Stimulated activated CD4-positive, alpha-beta T cell treated with anti-CD3 and anti-CD28 coated beads, Interleukin-1b, Interleukin-23, amount 100 ng/mL, for 4 hours (primary cell): ENCODE measurements around the gene TESK1.

Experiments used
- DNase-seq, 2 donors: peaks; one replicate each; pipeline ENCODE4 v3.0.0-alpha.2; 2020; ENCODE audit warnings: low read depth in 2 of 2

The TESK1 gene

DNA sequence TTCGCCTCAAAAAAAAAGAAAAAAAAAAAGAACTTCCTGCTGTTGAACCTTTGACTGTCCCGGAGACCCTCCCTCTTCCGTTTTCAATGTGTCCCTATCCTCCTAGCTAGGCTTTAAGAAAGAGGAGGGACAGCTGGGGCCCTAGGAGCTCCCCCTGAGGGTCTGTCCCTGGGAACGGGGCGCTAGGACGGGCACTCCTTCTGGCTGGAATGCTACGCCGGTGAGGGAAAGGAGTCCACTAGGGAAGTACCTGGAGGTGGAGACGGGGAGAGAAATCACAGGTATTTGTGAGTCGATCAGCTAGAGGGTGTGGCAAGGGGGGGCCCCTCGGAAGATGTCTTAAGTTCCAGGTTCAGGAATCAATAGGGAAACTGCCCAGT, 41.1 kb downstream of the TESK1 start:
- DNase-seq = no peak

DNA sequence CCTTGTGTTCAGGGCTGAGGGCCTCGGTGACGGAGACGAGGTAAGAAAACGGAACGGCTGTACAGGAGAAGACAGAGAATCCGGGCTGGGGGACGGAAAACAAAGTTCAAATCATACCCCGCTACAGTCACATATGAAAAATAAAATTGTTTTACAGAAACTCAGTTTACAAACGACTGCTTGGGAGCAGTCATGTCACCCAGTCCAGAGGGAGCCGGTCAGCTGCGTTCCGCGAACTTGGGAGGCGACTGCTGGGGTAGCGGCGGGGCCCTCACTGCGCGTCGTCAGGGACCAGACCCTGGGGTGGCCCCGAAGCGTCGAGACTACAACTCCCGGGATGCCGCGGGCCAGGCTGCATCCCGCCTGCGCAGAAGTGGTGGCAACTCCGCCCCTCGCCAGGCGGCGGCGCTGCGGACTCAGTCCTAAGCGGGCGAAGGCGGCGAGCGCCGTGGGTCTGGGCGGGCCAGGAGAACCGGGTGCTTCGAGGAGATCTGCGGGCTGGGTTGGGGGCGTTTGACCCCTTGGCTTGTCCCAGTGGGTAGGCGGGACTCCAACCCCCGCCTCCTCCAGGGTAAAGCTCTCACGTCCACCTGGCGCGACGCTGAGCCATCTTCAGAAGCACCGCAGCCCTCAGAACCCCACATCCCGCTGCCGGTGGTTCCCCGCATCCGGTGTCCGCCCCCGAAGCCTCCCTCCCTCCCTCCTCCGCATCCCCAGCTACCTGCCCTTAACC, 41.6 kb downstream of the TESK1 start:
- DNase-seq = peak; percentile 86 to 89

DNA sequence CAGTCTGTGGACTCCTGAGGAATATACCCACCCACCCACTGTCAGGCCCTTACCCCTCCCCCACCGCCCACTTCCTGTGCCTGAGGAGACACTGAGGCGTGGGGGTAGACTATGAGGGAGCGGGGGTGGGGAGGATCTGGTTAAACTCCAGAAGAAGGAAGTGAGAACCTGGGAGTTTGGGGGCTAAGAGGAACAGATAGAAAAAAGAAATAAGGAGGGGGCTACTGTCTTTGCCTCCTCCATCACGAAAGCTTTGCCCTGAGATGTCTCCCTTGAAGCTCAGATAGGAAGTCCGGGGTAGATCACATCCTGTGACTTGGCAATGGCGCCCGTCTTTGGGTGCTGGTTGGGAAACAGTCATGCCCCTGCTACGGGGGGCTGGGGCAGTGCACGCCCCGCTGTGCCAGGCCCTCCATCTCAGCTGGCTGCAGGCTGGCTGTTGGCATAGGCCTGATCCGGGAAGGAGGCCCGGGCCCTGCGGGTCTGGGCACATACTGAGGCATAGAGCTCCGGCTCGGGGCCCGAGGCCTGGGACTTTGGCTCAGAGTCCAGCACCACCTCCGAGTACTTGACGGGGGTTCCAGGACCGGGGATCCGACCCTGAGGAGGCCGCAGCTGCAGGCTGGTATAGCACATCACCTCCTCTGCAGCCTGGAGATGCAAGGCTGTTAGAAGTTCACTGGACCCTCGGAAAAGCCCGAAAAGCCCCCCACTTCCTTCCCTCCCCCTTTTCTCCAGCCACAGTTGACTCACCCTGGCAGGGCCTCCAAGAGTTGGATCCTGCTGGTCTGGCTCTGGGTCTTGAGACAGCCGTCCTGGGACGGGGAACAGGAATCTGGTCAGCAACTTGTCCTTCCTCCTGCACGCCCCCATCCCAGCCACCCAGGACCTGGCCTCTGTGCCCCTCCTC, 44.6 kb downstream of the TESK1 start:
- peak in 1 of 2 donors; percentile 40 for DNase-seq

DNA sequence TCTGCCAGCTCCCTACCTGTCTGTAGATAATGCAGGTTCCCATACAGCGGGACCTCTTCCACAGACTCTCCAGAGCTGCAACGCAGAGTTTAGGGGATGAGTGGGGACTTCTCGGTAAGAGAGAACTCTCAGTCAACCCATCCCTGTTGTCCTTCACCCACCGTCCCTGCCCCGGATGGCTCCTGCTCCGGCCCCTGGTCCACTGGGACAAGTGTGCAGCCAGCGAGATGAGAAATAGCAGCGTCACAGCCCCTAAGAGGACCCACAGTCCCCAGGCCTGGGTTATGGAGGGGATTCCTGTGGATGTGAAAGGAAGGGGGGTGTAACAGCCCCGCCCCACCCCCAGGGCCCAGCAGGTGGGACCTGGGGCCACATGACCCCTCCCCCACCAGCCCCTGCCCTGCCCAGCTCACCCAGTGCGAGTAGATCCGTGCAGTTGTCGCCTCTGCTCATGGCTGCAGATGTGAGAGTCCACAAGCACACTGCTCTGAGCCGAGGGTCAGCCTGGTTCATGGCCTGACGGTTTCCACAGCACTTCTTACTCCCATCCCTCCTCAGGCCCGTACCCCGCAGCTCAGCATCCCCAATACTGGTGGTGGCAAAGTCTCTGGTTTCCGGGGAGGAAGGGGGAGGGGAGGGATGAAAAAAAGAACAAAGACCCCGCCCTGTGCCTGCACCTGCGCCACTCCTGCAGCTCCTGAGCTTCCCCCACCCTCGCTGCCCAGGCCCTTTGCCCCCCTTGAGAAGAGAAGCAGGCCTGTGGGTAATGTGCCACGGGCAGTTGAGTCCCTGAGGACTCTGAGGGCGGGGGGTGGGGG, 45.5 kb downstream of the TESK1 start, which contains the start of gene SIT1:
TSS of gene SIT1 (minus strand) at position 591 of the 818 bp plus-strand sequence. CDS start at position 513, 78 bp downstream.
- DNase-seq = no peak

DNA sequence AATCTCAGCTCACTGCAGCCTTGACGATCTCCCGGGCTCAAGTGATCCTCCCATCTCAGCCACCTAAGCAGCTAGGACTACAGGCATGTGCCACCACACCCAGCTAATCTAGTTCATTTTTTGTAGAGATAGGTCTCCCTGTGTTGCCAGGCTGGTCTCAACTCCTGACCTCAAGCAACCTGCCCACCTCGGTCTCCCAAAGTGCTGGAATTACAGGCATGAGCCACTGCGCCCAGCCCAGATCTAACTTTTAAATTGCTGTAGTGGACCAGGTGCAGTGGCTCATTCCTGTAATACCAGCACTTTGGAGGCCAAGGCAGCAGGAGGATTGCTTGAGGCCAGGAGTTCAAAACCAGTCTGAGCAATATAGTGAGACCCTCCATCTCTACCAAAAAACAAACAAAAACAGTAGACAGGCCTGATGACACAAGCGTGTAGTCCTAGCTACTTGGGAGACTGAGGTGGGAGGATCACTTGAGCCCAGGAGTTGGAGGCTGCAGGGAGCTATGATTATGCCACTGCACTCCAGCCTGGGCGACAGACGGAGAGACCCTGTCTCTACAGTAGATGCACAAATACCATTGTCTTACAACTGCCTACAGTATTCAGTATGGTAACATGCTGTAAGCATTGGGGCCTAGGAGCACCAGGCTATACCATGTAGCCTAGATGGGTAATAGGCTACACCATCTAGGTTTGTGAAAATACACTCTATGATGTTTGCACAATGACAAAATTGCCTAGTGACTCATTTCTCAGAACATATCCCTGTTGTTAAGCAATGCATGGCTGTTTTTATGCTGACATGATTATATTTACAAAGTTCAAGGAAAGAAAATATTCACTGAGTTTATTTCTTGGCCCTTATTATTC, 47.1 kb downstream of the TESK1 start:
- no peak for DNase-seq

DNA sequence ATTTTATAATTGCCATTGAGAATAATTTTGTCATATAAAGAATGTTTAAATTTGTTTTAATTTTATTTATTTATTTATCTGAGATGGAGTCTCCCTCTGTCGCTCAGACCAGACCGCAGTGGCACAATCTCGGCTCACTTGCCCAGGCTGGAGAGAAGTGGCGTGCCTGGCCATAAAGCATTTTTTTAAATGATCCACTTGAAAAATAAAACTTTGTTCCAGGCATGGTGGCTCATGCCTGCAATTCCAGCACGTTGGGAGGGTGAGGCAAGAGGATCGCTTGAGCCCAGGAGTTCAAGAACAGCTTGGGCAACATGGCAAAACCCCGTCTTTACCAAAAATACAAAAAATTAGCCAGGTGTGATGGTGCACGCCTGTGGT, 47.8 kb downstream of the TESK1 start:
- DNase-seq = no peak

DNA sequence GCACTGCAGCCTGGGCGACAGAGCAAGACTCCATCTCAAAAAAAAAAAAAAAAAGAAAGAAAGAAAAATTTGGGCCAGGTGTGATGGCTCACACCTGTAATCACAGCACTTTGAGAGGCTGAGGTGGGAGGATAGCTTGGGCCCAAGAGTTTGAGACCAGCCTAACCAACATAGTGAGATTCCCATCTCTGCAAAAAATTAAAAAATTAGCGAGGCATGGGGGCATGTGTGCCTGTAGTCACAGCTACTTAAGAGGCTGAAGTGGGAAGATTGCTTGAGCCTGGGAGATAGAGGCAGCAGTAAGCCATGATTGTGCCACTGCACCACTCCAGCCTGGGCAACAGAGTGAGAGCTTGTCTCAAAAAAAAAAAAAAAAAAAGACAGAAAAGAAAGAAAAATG, 48.5 kb downstream of the TESK1 start:
- DNase-seq = no peak

DNA sequence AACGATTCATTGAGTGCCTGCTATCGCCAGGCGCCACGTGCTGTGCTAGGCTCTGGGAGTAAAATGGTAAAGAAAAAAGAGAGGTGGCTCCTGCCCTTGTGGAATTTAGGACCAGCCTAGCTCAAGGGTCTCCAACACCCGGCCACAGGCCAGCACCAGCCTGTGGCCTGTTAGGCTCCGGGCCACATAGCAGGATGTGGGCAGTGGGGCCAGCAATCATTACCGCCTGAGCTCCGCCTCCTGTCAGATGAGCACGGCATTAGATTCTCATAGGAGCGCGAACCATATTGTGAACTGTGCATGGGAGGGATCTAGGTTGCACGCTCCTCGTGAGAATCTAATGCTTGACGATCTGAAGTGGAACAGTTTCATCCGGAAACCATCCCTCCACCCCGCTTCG, 51.3 kb downstream of the TESK1 start:
- no peak for DNase-seq

DNA sequence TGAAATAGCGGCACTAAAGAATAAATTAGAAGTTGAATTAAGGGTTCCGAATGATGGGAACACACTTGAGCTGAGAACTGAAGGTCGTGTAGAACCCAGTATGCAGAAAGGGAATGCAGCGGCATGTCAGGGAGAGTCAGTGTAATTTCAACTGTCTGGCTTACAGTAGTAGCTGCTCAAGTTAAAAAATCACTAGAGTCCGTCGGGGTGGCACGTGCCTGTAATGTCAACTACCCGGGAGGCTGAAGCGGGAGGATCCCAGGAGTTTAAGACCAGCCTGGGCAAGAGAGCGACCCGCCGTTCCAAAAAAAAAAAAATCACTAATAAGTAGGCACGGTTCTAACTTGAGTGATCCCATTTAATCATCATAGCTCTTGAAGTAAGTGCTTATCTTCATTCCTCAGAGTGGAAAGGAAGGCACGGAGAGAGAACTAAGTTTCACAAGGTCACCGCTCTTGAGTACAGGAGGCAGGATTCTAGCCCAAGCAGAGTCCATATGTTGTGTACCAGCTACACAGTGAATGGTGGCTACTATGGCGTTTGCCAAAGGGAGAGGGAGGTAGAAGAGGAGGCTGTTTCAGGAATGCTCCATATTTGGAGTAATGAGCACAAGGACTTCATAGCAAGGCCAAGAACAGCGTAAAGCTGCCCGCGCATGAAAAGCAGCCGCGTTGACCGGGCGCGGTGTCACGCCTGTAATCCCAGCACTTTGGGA, 51.9 kb downstream of the TESK1 start:
- no peak for DNase-seq

DNA sequence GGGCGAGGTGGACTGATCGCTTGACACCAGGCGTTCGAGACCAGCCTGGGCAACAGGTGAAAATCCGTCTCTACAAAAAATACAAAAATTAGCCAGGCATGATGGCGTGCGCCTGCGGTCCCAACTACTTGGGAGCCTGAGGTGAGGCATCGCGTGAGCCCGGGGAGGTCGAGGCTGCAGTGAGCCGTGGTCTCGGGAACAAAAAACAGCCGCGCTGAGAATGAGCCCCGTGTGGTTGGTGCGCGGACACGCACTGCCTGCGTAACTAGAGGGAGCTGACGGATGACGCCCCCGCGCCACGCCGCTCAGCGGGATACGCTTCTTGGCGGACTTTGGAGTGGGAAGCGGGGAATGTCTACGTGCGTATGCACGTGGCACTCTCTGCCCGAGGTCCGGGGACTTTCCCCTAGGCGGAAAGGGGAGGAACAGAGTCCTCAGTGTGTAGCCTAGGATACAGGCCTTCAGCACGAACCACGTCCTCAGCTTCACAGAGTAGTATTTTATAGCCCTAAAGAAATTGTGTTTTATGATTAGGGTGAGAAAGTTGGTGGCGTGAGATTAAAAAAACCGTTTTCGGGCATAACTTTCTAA, 52.6 kb downstream of the TESK1 start, which contains the start of gene RMRP:
TSS of gene RMRP (minus strand) at position 474 of the 591 bp plus-strand sequence.
- DNase-seq = peak; percentile 88 to 91

DNA sequence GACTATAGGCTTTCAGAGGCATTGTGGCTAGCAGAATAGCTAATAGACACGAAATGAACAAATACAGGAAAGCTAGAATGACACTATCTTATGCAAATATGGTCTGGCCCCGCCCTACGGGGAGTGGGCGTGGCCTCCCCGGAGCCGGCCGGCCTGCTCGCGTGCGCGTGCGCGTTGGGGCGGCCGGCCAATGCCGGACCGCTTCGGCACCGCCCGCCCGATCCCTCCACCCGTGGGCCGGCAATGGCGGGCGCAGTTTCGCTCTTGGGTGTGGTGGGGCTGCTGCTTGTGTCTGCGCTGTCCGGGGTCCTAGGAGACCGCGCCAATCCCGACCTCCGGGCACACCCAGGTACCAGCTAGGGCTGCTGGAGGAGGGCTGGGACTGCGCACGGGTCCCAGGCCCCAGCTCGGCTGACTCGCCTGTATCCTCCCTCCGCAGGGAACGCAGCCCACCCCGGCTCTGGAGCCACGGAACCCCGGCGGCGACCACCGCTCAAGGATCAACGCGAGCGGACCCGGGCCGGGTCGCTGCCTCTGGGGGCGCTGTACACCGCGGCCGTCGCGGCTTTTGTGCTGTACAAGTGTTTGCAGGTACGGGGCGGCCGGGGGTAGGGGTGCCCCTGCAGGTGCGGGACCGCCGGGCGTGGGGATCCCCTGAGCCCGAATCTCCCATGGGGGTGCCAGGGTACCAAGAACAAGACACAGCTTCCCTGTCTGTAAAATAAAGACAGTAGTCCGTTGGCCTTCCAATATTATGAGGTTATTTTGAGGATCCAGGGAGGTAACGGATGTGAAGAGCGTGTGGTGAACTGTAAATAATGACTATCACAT, 53.3 kb downstream of the TESK1 start, which contains the start of gene CCDC107:
TSS of gene CCDC107 (plus strand) at position 156 of the 831 bp plus-strand sequence. CDS start at position 244, 88 bp downstream.
- peak; percentile 74 to 81 for DNase-seq

DNA sequence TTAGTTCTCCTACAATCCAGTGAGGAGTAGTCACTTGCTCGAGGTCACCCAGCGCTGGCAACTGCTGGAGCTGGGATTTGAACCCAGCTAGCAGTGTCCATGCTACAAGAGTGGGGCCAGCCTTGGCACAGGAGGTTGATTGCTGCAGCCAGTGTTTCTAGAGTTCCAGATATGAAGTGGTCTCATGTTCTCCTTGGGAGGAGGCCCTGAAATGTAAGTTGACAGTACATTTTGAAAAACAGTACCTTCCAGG, 53.8 kb downstream of the TESK1 start:
- no peak for DNase-seq

DNA sequence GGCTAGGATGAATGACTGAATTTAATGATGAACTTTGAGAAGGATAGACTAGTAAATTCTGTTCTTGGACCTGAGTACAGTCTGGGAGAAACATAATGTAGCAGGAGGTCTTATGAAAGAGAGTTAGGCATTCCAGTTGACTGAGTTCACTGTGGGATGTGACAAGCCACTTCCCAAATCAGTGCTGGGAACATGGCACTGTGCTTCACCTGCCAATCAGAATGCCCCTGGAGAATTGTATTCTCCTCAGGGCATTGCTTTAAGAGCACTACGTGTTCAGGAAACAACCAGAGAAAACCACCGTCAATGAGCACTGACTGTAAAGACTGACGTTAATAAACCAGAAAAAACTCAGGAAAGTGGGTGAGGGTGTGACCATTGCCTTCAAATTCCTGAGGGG, 54.3 kb downstream of the TESK1 start:
- no peak for DNase-seq
